HG02973 (cell line): ENCODE data around the gene CACNA1F.

Experiments used
- ATAC-seq: cut with Tn5 transposase; IDR thresholded peaks from one replicate; pipeline ENCODE4 v1.9.1; 2021; ENCODE audit warnings: moderate library complexity; ENCODE audit not compliant: unreplicated experiment

CACNA1F gene

GRCh38 chrX:49199906-49200771 is 33.0 kb downstream of the CACNA1F start, which contains the start of gene SYP:
Gene SYP (minus strand): TSS chrX:49200193. CDS start chrX:49200186, 7 bp downstream.
- peak; percentile 95 for ATAC-seq

- ATAC-seq: no peak
Measured at GRCh38 chrX:49199315-49199595, 33.9 kb downstream of the CACNA1F start.

GRCh38 chrX:49198540-49199314 is 34.4 kb downstream of the CACNA1F start:
- ATAC-seq: no peak

GRCh38 chrX:49197543-49198087 is 35.5 kb downstream of the CACNA1F start:
- no peak for ATAC-seq

DNA sequence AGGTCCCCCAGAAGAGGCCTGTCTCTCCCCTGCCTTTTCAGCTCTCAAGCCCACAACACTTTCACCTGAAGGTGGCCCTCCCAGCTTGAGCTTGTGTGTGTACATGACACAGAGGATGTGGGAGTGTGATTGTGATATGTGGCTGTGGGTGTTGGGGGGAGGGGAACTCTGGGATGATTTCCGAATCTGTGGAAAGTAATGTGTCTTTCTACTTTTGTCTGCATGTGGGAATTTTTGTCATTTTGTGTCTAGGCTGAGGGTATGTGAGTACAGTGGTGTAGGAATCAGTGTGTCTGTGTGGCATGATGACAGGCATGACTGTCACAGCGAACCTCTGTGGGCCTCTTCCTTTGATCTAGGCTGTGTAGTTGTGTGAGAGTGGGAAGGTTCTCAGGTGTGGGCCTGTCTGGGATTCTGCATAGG is 39.6 kb downstream of the CACNA1F start:
- no peak for ATAC-seq

DNA sequence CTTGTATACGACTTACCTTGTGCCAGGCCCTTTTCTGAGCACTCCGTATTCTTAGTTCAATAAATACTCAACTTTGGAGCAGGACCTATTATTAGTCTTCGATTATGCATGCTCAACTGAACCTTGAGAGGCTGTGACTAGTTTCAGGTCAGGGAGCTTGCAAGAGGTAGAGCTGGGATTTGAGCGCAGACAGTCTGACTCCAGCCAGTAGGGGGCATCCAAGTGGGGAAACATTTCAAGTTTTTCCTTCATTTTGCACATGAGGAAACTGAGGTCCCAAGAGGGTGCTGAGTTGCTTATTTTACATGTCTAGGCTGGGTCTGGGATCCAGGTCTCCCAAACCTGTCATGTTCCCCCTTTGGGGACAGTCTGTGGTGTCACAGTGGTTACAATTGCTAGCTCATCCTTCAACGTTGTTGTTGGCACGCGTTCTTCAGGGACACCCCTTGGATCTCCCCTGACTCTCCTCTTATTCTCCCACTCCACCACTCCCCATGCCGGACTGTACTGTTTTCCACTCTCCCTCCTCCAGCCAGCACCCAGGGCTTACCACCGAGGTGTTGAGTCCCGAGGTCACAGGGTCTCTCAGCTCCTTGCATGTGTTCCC is 40.3 kb downstream of the CACNA1F start:
- no peak for ATAC-seq

DNA sequence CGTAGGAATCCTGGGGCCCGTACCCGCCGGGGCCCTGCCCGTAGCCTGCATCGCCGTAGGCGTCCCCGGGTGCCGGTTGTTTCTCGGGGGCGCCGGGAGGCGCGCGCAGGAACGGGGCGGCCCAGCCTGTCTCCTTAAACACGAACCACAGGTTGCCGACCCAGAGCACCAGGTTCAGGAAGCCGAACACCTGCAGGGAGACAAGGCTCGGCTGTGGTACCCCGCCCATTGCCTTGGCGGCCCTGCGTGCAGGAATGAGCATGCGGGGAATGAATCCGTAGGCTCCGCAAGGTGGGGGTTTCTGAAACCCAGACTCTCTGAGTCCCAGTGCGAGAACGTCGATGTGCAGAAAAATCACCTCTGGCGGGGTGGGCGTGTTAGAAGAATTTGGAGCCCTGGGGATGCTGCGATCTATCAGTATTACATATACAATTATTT is 41.5 kb downstream of the CACNA1F start:
- peak; percentile 15 for ATAC-seq

DNA sequence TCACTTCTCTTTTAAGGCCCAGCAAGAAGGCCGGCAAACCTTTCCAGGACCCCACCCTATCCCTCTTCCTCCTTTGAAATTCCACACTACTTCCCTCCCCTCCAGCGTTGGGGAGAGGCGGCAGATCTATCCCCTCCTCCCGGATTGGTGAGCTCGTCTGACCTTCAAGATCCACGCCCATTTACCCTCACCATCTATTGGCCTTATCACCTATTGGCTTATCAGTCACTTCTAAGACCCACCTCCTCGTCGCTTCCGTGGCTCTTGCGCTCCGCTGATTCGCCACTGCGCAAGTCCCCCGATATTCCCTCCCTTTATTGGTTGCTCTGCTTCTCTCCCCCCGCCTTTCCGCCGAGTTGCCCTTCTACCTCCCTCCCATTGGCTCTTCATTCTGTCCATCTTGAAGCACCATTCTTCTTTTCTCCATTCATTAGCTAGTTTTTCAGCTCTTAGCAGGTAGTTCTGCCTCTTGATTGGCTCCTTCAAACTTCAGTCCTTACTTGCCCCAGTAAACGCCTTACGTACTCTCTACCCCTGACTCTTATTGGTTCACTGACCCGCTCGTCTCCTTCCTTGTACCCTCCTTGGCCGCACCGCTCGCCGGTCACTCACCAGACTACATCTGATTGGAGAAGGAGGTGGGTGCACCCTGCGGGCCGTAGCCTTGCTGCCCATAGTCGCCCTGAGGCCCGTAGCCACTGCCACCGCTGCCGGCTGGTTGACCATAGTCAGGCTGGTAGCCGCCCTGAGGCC is 42.1 kb downstream of the CACNA1F start:
- ATAC-seq: peak; percentile 90

DNA sequence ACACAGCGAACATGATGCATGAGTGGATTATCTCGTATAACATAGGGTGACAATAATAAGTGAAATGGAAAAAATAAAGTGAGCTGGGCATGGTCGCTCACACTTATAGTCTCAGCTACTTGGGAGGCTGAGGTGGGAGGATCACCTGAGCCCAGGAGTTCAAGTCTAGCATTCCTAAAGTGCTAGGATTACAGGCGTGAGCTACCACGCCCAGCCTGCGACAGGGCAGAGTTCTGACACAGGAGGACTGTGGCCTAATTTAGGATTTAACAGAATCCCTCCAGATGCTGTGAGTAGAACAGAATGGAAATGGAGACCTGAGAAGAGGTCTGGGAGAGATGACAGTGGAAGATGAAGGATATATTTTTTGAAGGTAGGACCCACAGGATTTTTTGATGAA is 43.5 kb downstream of the CACNA1F start:
- ATAC-seq: no peak

DNA sequence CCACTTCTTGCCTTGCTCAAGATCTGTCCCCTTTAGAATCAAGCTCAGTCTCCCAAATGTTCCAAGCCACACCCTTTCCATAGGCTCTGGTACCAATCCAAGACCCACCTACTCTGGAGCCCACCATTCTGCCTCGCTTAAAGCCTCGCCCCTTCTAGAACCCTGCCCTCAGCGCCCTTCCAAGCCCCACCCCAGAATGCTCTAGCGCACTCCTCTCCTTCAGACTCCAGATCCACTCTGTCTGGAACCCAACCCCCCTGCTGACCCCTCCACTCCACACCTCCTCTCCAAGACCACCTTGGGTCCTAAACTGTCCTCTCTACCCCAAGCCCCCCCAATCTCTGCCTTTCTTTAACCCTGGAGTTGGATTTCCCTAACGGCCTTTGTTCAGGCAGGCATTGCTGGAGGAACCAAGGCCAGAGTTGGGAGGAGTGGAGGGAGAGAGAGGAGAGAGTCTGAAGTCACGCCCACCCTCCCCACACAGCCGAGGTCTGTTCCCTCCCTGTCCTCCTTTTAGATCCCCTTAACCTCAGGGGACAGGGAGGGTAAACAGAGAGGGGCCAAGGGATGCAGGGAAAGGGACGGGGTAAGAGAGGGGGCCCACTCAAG is 44.6 kb downstream of the CACNA1F start:
- ATAC-seq: no peak

DNA sequence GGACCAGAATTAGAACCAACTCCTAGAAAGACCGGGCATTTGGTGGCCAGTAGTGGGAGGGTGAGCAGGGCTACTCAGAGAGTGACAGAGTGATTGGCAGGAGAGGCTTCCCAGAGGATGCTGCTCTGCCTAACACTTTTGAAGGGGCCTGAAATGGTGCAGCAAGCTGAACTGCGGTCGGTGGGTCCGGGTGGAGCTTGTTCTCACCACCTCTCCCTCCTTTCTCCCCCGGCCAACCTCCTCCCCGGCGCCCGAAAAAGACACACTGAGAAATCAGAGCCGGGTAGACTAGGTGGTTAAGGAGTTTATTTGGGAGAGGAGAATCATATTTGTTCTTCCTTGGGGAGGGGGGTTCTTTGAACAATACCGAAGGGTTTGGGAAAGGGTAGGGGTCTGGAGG is 45.6 kb downstream of the CACNA1F start:
- no peak for ATAC-seq

GRCh38 chrX:49187028-49187394 is 46.1 kb downstream of the CACNA1F start:
- ATAC-seq: no peak

DNA sequence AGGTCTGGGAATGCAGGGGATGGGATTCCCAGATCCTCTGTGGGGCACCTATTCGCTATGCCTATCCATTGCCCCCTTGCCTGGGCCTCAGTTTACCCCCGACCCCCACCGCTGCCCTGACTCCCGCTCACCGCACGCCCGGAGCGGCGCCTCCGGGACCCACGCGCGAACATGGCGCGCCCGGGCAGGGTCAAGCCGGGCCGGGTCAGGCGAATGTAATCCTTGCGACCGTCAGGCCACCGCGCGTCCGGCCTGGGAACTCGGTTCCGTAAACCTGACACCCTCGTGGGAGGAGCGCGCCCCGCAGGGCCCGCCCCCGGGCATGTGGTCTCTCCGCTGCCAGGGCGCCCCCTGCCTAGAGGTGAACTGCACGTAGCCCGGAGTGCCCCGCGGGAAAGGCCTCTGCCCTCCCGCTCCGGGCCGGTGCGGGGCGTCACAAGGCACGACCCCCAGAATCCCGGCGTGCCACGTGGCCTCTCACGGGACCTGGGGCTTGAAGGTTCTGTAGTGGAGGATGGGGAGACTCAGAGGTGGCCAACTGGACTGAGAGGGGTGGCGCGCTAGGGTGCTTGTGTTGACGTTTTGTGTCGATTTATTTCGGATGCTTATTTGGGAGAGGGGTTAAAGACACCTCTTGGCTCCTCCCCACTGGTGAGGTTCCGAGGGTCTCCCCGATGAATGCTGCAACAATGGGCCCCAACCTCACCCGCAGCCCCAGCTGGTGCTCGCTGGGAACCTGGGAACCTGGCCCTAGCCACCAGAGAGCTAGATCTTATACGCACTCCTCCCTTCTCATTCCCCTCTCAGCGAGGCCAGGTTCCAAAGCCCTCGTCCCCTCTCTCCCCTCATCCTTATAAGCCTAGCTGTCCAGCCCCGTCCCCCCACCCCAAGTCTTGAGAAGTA is 46.8 kb downstream of the CACNA1F start, which contains the start of gene PRICKLE3:
Gene PRICKLE3, minus strand, starts transcription at position 249 of the 903 bp plus-strand sequence. Its CDS starts 76 bp downstream, at position 173.
- ATAC-seq: no peak

DNA sequence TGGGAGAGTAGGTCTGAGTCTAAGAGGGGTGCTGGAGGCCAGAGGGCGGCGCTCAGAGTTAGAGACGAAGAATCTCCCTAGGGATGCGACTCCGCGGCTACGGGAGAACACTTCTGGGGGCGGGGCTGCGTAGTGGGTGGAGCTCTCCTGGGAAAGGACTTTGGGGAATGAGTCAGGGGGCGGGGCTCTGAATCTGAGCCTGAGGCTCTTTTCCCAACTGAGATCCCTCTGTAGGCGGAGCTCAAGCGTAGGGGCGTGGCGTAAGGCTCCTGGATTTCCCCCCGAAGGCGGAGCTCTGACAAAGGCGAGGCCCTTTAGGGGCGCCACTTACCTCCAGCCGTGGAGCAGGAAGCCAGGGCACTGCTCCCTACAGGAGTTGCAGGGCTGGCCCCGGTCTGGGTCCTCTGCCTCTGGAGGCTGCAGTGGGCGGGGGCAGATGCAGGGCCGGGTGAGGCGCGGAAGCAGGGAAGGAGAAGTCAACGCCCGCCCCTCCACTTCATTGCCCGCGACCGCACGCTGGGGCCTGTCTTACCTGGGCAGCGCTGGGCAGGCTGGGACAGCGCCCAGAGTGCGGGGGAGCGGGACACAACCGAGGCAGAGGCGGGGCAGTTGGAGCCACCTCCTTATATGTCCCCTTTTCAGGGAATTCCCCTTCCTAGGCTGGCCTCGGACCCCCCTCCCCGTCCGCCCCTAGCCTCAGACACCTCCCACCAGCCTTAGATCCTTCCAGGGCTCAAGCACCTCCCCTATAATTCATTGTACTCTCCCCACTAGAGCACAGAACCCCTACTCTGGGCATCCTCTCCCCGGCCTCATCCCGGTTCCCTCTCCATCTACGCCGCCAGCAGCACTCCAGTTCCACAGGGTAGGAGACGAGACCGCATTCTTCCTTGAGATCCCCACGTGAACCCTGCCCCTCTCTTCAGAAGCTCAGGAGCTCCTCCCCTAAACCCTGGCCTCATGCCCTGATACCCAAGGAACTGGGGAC is 48.6 kb downstream of the CACNA1F start:
- no peak for ATAC-seq

GRCh38 chrX:49183701-49184281 is 49.3 kb downstream of the CACNA1F start:
- ATAC-seq: no peak

DNA sequence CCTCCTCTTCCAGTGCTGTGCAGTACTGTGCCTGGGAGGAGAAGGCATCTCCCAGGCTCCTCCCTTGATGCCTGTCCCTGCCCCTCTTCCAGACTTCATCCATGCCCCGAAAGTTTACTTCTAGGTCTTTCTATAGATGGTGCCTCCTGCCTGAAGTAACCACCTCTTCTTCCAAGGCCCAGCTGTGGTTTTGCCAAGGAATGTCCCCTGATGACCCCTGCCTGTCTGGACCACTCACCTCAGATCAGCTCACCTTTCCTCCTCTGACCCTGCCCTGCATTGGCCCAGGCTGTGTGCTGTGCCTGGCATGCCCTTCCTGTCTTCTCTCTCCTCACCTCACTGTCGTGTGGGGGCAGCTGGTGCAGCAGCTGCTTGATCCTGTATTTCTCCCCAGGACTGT is 53.8 kb downstream of the CACNA1F start:
- no peak for ATAC-seq

GRCh38 chrX:49178537-49178936 is 54.6 kb downstream of the CACNA1F start:
- no peak for ATAC-seq
